H1 (cell line): Measurements from ENCODE around the gene SMC6. TPM values are rescaled to one million over a fixed set of nuclear protein-coding genes. Genes with fewer than 3 reads are reported as not detected.

Experiments
- ASH2L ChIP-seq: fragments of 200-600, 300-600 bp; sonication (generic); IDR thresholded peaks from one replicate; pipeline ENCODE4 v1.7.1; 2017; ENCODE audit warnings: low read length
- EGR1 ChIP-seq: IDR thresholded peaks from 2 replicates; pipeline ENCODE4 v1.6.1; 2011; ENCODE audit warnings: low read depth, low read length, borderline replicate concordance
- POLR2A ChIP-seq, 2 experiments: IDR thresholded peaks; 1 replicate in 1 of 2; 2 replicates in 1 of 2; pipeline ENCODE4 v1.6.1; 2011; ENCODE audit warnings: low read depth in 2 of 2, low read length in 2 of 2, mild to moderate bottlenecking in 2 of 2; ENCODE audit errors: control extremely low read depth in 1 of 2
- POLR2AphosphoS5 ChIP-seq: IDR thresholded peaks from 2 replicates; pipeline ENCODE4 v1.6.1; 2011; ENCODE audit warnings: low read depth, low read length
- RAD21 ChIP-seq, 2 experiments: IDR thresholded peaks in 1 of 2; conservative IDR thresholded peaks in 1 of 2; 2 replicates each; pipeline ENCODE4 v1.6.1; 2011; ENCODE audit warnings: low read depth in 2 of 2, low read length in 2 of 2, improper control_type of control experiment in 1 of 2, inconsistent platforms in 1 of 2, mild to moderate bottlenecking in 1 of 2, moderate library complexity in 1 of 2
- RXRA ChIP-seq: IDR thresholded peaks from 2 replicates; pipeline ENCODE4 v1.6.1; 2011; ENCODE audit warnings: low read depth, mild to moderate bottlenecking, low read length, moderate library complexity; ENCODE audit not compliant: insufficient read depth
- SIN3A ChIP-seq, 2 experiments: IDR thresholded peaks in 1 of 2; conservative IDR thresholded peaks in 1 of 2; 2 replicates each; pipeline ENCODE4 v1.6.1; 2011 to 2012; ENCODE audit warnings: low read length in 2 of 2, improper control_type of control experiment in 1 of 2, low read depth in 1 of 2, mild to moderate bottlenecking in 1 of 2
- polyA plus RNA-seq, 7 experiments: library from polyadenylated mRNA; depleted of rRNA in 3 of 7; stranded (reverse) in 5 of 7; unstranded in 2 of 7; fragments of >200 nt in 5 of 7; fragments of 200-250 nt in 2 of 7; gene quantifications; 1 replicate in 5 of 7; 2 replicates in 1 of 7; 4 replicates in 1 of 7; pipeline versions ENCODE4 v1.2.1 to v1.2.3, GENCODE V29; 2011 to 2013; ENCODE audit warnings: missing spikeins in 2 of 7, mixed read lengths in 2 of 7
- total RNA-seq: library from RNA; stranded (reverse); fragmentation: NEBNext Ultra II Directional; extraction: Animal tissue kit (Norgen Biotek cat#: 25700); gene quantifications from 2 replicates; pipeline ENCODE4 v1.2.1, GENCODE V29; 2021

SMC6 gene
- total and polyA plus RNA-seq, 2 of the 8 experiments (the other 6 are each of a cell fraction or from before 2014, with no cell fraction given) = 9.7 to 49.5 TPM

GRCh38 chr2:17749753-17750438 is 3.7 kb downstream of the SMC6 start (continued):
- TF ChIP-seq RXRA (no peak), POLR2AphosphoS5 (no peak), EGR1 (no peak), RAD21 (IDR thresholded peaks at IDR 0.05 in 1 of 2, conservative IDR thresholded peaks at IDR 0.05 in 1 of 2; ENCODE audit: low read depth in 2 of 2, low read length in 2 of 2) (no peak), SIN3A (conservative IDR thresholded peaks at IDR 0.05 in 1 of 2, IDR thresholded peaks at IDR 0.05 in 1 of 2; ENCODE audit: low read depth in 1 of 2, low read length in 2 of 2) (no peak), ASH2L (no peak), POLR2A (IDR thresholded peaks at IDR 0.05; ENCODE audit: control extremely low read depth in 1 of 2, low read depth in 2 of 2, low read length in 2 of 2) (no peak)
- TF ChIP-seq, all 59 proteins: peak for 0
